ENCODE results near the gene RXFP4.
"Not testable (repeated sequence)": the region's sequence is repeated elsewhere in the genome, so short reads cannot be mapped to it uniquely, and the experiment has no call there.

DNA sequence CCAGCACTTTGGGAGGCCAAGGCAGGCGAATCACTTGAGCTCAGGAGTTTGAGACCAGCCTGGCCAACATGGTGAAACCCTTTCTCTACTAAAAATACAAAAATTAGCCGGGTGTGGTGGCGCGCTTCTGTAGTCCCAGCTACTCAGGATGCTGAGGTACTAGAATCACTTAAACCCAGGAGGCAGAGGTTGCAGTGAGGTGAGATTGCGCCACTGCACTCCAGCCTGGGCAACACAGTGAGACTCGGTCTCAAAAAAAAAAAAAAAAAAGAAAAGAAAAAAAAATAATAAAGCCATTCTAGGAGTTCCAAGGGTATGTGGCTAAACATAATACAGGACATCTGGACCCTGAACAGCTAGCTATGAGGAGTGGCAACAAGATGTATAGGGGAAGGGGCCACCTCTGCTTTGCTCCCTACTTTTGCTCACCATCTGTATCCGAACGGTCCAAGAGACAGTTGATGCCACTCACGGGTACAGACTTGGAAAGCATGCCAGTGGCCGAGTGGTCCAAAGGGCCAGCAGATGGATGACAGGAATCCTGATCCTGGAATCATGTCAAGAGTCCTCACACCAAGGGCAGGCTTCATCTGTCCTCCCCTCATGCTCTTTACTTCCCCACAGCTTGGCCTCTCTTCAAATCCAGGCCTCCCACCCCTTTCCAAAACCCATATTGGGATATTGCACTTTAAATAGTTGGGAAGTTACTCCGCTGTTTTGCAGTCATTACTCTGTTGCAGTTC, 43.6 kb downstream of the RXFP4 start:
- TF ChIP-seq, protein P1, sequence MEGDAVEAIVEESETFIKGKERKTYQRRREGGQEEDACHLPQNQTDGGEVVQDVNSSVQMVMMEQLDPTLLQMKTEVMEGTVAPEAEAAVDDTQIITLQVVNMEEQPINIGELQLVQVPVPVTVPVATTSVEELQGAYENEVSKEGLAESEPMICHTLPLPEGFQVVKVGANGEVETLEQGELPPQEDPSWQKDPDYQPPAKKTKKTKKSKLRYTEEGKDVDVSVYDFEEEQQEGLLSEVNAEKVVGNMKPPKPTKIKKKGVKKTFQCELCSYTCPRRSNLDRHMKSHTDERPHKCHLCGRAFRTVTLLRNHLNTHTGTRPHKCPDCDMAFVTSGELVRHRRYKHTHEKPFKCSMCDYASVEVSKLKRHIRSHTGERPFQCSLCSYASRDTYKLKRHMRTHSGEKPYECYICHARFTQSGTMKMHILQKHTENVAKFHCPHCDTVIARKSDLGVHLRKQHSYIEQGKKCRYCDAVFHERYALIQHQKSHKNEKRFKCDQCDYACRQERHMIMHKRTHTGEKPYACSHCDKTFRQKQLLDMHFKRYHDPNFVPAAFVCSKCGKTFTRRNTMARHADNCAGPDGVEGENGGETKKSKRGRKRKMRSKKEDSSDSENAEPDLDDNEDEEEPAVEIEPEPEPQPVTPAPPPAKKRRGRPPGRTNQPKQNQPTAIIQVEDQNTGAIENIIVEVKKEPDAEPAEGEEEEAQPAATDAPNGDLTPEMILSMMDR (IDR thresholded peaks at IDR 0.05) = not testable (repeated sequence)
- TF ChIP-seq ZNF121 (CRISPR knock-in tag; IDR thresholded peaks at IDR 0.05); ZNF512 (CRISPR knock-in tag; IDR thresholded peaks at IDR 0.05; ENCODE audit: borderline replicate concordance); JUN (CRISPR knock-in tag; IDR thresholded peaks at IDR 0.05): not testable (repeated sequence)

Data from WTC11 (cell line).